ENCODE measurements around the gene SLK.

GRCh38 chr10:103969857-103970627 is 3.1 kb downstream of the SLK start:
- no peak for TF ChIP-seq EZH2 (IDR thresholded peaks at IDR 0.05)
- no peak for TF ChIP-seq CTCF (IDR thresholded peaks at IDR 0.05)

Measured in neural progenitor cell (in vitro differentiated cells).